Measurements from ENCODE around the gene OSBPL7. TPM values are rescaled to one million over a fixed set of nuclear protein-coding genes. Genes with fewer than 3 reads are reported as not detected.
A peak's percentile ranks its signal among the peaks of the same experiment; 100 is the strongest.

OSBPL7 gene
- total and polyA plus RNA-seq, 2 of the 4 experiments (the other 2 are of a cell fraction): 5.2 to 14.5 TPM

DNA sequence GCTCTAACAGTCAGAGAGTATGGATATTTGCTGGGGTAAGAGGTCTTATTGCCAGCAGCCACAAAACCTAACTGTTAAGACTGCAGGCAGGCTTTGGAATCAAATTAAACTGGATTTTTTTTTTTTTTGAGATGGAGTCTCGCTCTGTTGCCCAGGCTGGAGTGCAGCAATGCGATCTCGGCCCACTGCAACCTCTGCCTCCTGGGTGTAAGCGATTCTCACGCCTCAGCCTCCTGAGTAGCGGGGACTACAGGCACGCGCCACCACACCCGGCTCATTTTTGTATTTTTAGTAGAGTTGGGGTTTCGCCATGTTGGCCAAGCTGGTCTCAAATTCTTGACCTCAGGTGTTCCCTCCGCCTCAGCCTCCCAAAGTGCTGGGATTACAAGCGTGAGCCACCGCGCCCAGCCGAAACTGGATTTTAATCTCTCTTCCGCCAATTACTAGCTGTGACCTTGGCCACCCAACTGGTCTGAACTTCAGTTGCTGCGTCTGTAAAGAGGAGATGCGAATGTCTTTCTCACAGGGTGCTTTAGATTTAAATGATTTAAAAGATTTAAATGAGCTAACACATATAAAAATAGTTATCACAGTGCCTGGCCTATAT, 8.9 kb upstream of the OSBPL7 start:
- TF ChIP-seq BHLHE40 (IDR thresholded peaks at IDR 0.05; ENCODE audit: low read depth, low read length) (no peak), POLR2A (IDR thresholded peaks at IDR 0.05; ENCODE audit: low read depth, low read length) (no peak), CEBPB (IDR thresholded peaks at IDR 0.05; ENCODE audit: low read depth, low read length) (no peak), CHD1 (IDR thresholded peaks at IDR 0.05; ENCODE audit: low read depth, low read length) (no peak), RCOR1 (IDR thresholded peaks at IDR 0.05; ENCODE audit: insufficient replicate concordance, low read length) (no peak)
- H4K5ac ChIP-seq (ENCODE audit: low read depth, low read length): no peak overlapping the region
- H3K27me3 ChIP-seq (ENCODE audit: control insufficient read depth, insufficient read depth, low read length): no peaks in the 10 kb centered on the region
- peaks cover 13% of the 10 kb centered on the region for H3K9me1 ChIP-seq (ENCODE audit: insufficient read depth, low read length)
- ChIA-PET POLR2A (ENCODE audit: unreplicated experiment) (interaction anchor here (0.5 kb wide), 1 partner anchor 720 kb away, joined by 3 read pairs; no protein-coding TSS in a partner anchor), CTCF (interaction anchor here (1.2 kb wide), 2 partner anchors 8 to 61 kb away, joined by 3 read pairs; no protein-coding TSS in a partner anchor)
- H3K4me2 ChIP-seq (ENCODE audit: low read depth, low read length): peak overlapping the region; percentile 82
- dilution Hi-C loops (cut with HindIII; ENCODE audit: low sequenced_read_pairs, unreplicated experiment) (no loop called here), intact Hi-C loops (cut with micrococcal nuclease) (no loop called here), in situ Hi-C loops (cut with MboI; ENCODE audit: low sequenced_read_pairs) (no loop called here)
- ATAC-seq (ENCODE audit: low read depth): no peak
- H3K9ac ChIP-seq (ENCODE audit: low read depth, low read length): peak overlapping the region; percentile 83
- H3K4me1 ChIP-seq (ENCODE audit: control insufficient read depth, insufficient read depth, low read length): peaks cover 6% of the 10 kb centered on the region
- H2AFZ ChIP-seq (replicated peaks; ENCODE audit: low read length, poor library complexity): no peak overlapping the region
- no peak overlapping the region for H2BK15ac ChIP-seq (ENCODE audit: low read depth, low read length)
- no peak overlapping the region for H2AK5ac ChIP-seq (ENCODE audit: low read depth, low read length)
- 54% methylated on average over 5 of the region's 18 CpGs; no CpG with 5 or more reads in 1 of the 2 experiments for WGBS, 2 experiments (ENCODE audit: extremely low coverage in 2 of 2, insufficient read length in 1 of 2)
- H2BK5ac ChIP-seq (ENCODE audit: low read depth, low read length, poor library complexity, severe bottlenecking): no peak overlapping the region
- no peak overlapping the region; the same call in 1 of the 2 replicates for H3K27ac ChIP-seq (ENCODE audit: insufficient read depth, low read length)
- DNase-seq: no peak
- no peak overlapping the region for H3K18ac ChIP-seq (ENCODE audit: low read depth, low read length)
- peaks cover 3% of the 10 kb centered on the region; the same call in 1 of the 2 replicates for H4K20me1 ChIP-seq (ENCODE audit: insufficient read depth, low read length)
- H3K56ac ChIP-seq (ENCODE audit: extremely low read depth, insufficient read depth, low read length): 0 out of 2 replicates have a peak overlapping the region, but pooled peaks have one; percentile 51
- no peak overlapping the region for H2AK9ac ChIP-seq (replicated peaks; ENCODE audit: low read depth, low read length, poor library complexity)
- H4K91ac ChIP-seq (ENCODE audit: insufficient read depth, low read depth, low read length): no peak overlapping the region
- H3K23ac ChIP-seq (ENCODE audit: low read depth, low read length): no peak overlapping the region
- peaks cover 17 to 28% of the 10 kb centered on the region in 2 experiments for H3K79me1 ChIP-seq (ENCODE audit: low read depth in 1 of 2, low read length in 2 of 2)
- BruUV-seq (replicated peaks): no TSS peak
- peak overlapping the region; percentile 87 to 97; a peak in 3 of 4 replicates for H4K8ac ChIP-seq (ENCODE audit: low read depth in 2 of 2, low read length in 2 of 2)
- peaks cover 20% of the 10 kb centered on the region for H3K36me3 ChIP-seq (ENCODE audit: control insufficient read depth, insufficient read depth, low read length)
- no peak overlapping the region for H2BK120ac ChIP-seq (ENCODE audit: low read depth, low read length)
- H3K4me3 ChIP-seq (ENCODE audit: insufficient read depth, low read depth, low read length): peak overlapping the region; percentile 84
- no peak overlapping the region for H2BK20ac ChIP-seq (ENCODE audit: low read depth, low read length)
- 0 out of 2 replicates have a peak overlapping the region, but pooled peaks have one; percentile 5 for H3K4ac ChIP-seq (ENCODE audit: low read depth, low read length)
- no peaks in the 10 kb centered on the region for H3K9me3 ChIP-seq (ENCODE audit: control insufficient read depth, insufficient read depth, low read length)
- H3K14ac ChIP-seq (replicated peaks; ENCODE audit: low read depth, low read length): no peak overlapping the region

All from IMR-90 (cell line).